GM12892 (cell line): ENCODE measurements around the gene SANBR.

ENCODE experiments used
- POLR2A ChIP-seq: IDR thresholded peaks from 2 replicates; pipeline ENCODE4 v1.6.1; 2011; ENCODE audit warnings: low read depth, low read length, control low read depth
- POLR2AphosphoS5 ChIP-seq: IDR thresholded peaks from 2 replicates; pipeline ENCODE4 v1.6.1; 2011; ENCODE audit warnings: low read depth, low read length, control low read depth
- TAF1 ChIP-seq: IDR thresholded peaks from 2 replicates; pipeline ENCODE4 v1.6.1; 2011; ENCODE audit warnings: low read depth, mild to moderate bottlenecking, control low read depth, low read length, borderline replicate concordance

DNA sequence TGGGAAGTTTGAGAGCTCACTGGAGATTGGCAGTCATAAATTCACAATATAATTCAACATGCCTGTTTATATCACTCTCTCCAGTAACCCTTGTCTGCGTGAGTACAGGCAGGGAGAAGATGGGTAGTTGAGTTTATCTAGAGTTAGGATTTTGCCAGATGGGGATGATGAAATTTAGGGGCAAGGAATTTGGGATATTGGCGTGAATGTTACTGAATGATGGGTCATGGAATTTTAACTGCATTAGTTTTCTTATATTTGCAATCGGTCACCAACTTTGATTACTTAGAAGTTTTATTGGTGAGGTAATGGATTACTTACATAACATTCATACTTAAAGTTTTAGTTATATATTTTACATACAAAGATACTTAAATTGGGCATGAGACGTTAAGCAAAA, 35.1 kb downstream of the SANBR start:
- TF ChIP-seq POLR2A (no peak), TAF1 (no peak), POLR2AphosphoS5 (no peak)
